ENCODE data around the gene PTPRM.

Gene PTPRM

GRCh38 chr18:8167673-8168072 is 600.6 kb downstream of the PTPRM start:
- DNase-seq (ENCODE audit: low read depth in 2 of 2): no peak

GRCh38 chr18:8169722-8170121 is 602.6 kb downstream of the PTPRM start:
- no peak for DNase-seq (ENCODE audit: low read depth in 2 of 2)

DNA sequence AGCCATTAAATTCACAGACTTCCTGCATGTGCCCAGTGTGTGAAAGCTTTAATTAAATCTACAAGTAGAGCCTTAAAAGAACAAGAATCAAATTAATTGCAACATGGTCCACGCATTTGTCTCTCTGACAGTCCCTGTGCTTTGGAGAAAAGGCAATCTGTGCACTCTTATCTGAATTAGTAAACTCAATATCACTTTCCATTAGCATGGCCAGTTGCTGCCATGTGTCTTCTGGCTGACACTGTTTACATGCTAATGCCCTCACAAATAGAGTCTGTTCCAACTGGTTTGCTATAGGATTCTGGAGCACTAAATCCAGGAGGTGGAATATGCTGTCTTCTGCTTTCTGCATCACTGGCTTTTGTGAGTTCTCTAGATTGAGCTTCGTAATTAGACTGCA is 607.7 kb downstream of the PTPRM start:
- no peak for DNase-seq (ENCODE audit: low read depth in 2 of 2)

DNA sequence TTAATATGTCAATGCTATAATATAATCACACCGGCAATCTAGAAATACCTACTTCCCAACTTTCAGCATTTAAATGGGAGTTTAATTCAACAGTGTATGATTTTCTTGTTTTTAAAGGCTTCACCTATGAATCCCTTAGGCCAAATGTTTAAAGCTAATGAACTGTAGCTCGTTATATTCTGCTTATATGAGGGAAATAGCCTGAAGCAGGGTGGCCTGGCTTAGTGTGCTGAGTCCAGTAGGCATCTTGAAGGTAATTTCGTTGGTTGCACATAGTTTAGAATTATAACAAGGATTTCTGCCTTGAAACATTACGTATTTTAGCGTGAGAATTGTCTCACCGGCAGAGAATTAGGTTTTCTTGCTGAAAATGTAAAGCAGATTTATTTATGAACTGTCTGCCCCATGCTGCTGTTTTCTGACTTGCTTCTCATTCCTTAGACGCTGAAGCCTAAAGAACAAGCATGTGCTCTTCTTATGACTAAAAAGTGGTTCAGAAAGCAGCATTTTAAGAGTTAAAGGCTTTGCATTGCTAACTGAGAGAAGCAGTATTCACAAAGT is 608.5 kb downstream of the PTPRM start:
- no peak for DNase-seq (ENCODE audit: low read depth in 2 of 2)

GRCh38 chr18:8176109-8176508 is 609.0 kb downstream of the PTPRM start:
- DNase-seq (ENCODE audit: low read depth in 2 of 2): no peak

- DNase-seq (ENCODE audit: low read depth in 2 of 2): no peak
Measured at GRCh38 chr18:8176554-8176953, 609.4 kb downstream of the PTPRM start.

GRCh38 chr18:8177330-8178016 is 610.4 kb downstream of the PTPRM start:
- no peak for DNase-seq (ENCODE audit: low read depth in 2 of 2)

DNA sequence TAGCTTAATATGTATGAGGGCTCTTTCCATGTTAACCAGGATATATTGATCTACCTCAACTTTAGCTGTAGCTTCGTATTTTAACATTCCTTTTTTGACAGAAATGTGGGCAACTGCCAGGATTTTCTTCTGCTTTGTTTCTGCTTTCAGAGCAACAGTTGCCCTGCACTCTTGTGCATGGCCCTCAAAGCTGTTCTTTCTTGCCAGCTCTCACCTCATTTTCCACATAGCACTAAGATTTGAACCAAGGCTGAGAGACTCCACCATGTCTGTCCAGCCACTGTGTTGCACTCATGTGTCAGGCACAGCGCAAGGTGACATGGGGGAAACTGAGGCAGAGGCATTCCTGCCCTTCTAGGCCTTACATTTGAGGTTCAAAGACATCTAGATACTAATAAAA is 619.3 kb downstream of the PTPRM start:
- no peak for DNase-seq (ENCODE audit: low read depth in 2 of 2)

- DNase-seq (ENCODE audit: low read depth in 2 of 2): no peak
Measured at GRCh38 chr18:8188184-8188583, 621.1 kb downstream of the PTPRM start.

DNA sequence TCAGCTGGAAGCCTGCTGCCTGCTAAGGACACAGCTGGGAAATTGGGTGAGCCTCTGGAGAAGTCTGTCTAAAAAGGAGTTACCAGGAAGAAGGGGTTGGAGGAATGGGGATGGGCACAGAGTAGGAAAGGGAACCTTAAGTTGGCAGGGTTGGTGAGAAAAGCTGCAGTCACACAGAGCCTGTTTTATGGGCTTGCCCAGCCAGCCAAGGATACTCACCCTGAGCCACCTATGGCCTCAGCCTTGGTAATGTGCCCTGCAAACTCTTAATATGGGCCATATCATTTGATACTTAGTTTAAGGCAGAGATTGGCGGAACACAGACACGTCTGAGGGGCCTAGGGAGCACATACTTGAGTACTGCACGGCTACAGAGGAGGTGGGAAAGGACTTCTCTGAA is 623.9 kb downstream of the PTPRM start:
- no peak for DNase-seq (ENCODE audit: low read depth in 2 of 2)

GRCh38 chr18:8194431-8194830 is 627.3 kb downstream of the PTPRM start:
- DNase-seq (ENCODE audit: low read depth in 2 of 2): no peak

GRCh38 chr18:8196238-8196637 is 629.1 kb downstream of the PTPRM start:
- DNase-seq (ENCODE audit: low read depth in 2 of 2): no peak

GRCh38 chr18:8197499-8197898 is 630.4 kb downstream of the PTPRM start:
- no peak for DNase-seq (ENCODE audit: low read depth in 2 of 2)

DNA sequence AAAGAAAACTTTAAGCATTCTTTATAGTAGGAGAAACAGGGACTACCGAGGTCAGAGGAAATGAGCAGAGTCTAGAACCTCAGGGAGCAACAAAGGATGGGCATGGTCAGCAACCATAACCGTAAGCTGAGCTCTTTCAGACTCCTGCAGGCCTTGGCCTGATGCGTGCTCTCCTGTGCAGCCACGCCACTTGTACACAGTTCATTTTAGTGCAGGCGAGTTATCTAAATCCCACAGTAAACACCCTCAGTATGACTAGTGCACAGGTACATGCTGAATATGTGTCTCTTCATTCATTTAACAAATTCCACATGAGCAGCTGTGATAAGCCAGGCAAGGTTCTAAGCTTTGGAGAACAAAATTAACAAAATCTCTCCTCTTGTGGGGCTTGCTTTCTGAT is 640.9 kb downstream of the PTPRM start:
- no peak for DNase-seq (ENCODE audit: low read depth in 2 of 2)

DNA sequence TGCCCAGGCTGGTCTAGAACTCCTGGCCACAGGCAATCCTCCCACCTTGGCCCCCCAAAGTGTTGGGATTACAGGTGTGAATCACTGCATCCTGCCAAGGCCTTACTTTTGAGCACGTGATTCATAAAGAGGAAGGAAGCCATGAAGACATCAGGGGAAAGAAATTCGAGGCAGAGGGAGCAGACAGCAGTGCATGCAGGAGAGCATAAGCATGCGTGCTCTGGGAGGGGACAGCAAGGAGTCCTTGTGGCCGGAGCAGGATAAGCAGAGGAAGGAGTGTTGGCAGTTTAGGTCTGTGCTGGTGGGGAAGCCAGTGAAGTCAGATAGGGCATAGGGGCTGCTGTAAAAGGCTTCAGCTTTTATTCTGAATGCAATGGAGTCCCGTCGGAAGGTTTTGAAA is 641.6 kb downstream of the PTPRM start:
- DNase-seq (ENCODE audit: low read depth in 2 of 2): no peak

- no peak for DNase-seq (ENCODE audit: low read depth in 2 of 2)
Measured at GRCh38 chr18:8212896-8213780, 646.0 kb downstream of the PTPRM start.

DNA sequence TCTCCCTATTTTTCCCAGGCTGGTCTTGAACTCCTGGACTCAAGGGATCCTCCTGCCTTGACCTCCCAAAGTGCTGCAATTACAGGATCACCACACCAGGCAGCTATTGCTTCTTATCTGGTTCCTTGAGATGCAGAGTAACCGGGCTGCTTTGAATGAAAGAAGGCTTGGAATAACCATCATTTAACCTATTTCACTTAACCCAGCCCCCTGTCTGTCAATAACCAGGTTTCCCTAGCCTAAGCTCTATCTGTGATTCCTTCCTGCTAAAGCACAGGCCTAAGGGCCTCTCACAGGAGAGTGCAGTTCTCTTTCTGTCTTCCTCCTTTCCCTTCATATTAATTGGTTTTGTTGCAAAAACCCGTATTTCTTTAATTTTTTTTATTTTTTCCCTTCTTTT is 648.6 kb downstream of the PTPRM start:
- DNase-seq (ENCODE audit: low read depth in 2 of 2): no peak

GRCh38 chr18:8217051-8217564 is 650.0 kb downstream of the PTPRM start:
- no peak for DNase-seq (ENCODE audit: low read depth in 2 of 2)

DNA sequence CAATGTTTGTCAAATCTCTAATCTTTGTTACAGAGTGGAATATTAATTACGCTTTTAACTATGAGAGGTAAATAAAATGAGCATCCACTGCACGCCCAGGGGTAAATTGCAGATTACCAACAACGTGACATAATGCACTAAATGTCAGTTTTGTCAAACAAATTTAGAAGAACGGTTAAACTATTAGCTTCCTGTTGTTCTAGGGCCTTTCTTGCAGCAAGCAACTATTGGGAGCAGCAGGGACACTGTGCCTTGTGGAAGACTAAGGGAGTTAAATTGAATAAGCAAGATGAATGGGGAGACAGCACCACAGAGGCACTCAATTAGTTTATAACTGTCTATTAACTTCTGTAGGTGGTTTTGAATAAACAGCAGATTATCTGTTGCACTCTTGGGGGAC is 651.1 kb downstream of the PTPRM start:
- DNase-seq (ENCODE audit: low read depth in 2 of 2): no peak

DNA sequence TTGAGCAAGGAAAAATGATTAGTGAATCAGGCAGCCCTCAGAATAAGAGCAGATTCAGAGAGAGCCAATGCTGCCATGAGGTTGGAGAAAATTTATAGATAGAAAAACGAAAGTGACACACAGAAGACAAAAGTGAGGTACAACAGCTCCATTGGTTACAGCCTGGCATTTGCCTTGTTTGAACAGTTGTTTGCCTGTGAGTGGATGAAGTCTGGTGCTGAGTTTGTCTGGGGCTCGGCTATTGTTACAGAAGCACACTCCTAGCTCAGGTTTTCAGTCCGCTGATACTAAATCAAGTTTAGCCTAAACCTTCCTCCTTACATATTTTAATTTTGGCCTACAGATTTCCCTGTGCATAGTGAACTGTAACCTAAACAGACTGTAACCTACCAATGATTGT is 654.3 kb downstream of the PTPRM start:
- no peak for DNase-seq (ENCODE audit: low read depth in 2 of 2)

- no peak for DNase-seq (ENCODE audit: low read depth in 2 of 2)
Measured at GRCh38 chr18:8224576-8224975, 657.5 kb downstream of the PTPRM start.

DNA sequence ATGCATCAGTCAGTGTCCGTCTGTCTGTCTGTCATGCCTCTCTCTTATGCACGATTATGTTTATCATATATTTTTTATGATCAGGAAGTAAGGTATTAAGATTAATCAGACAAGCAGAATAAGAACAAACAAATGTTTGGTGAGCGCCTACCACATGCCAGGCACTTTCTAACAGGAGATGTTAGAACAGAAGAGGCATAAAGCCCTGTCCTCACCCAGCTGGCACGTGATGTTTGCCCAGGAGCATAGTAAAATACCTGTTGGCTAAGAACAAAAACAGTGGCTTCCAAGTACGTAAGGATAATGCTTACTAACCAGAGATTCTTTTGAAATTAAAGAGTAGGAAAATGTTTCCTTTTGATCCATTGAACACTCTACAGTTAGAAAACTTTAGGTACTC is 661.9 kb downstream of the PTPRM start:
- DNase-seq (ENCODE audit: low read depth in 2 of 2): no peak

GRCh38 chr18:8229787-8230186 is 662.7 kb downstream of the PTPRM start:
- DNase-seq (ENCODE audit: low read depth in 2 of 2): no peak
